ENCODE data around the gene SLC5A5.

Gene SLC5A5

DNA sequence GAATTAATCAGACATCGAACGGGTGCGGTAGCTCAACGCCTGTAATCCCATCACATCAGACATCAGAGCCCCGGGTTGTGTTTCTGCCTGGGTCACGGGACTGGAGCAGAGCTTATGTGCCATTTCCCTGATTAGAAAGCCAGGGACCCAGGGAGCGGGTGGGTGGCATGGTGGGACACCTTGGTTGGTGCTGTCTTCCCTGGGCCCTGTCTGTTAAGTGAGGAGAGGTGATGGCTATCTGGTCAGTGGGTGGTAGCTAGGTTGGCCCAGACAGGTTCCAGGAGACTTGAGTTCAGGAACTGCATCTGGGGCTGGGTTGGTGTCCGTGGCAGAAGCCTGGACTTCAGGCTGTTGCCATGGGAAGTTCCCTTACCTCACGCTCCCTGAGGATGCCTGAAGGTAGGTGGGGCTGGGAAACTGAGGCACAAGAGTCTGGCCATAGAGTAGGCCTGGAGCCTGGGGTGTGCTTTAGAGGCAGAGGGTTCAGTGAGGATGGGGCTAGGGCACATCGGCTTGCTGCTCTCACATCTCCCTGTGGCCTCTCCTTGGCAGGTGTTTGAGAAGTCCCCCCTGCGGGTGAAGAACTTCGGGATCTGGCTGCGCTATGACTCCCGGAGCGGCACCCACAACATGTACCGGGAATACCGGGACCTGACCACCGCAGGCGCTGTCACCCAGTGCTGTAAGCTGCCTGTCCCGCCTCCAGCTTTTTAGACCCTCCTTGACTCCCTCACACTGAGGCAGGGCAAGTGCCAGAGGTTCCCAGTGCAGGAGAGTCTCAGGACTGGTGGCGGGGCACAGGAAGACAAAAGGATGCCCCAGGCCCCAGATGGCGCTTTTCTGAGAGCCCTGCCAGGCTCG lies 10.0 kb upstream of the SLC5A5 start:
- peak overlapping the region; percentile 95 for H3K4me3 Mint-ChIP-seq
- H3K9me3 Mint-ChIP-seq: no peaks in the 10 kb centered on the region
- H3K27ac Mint-ChIP-seq: peak overlapping the region; percentile 100
- no peaks in the 10 kb centered on the region for H3K27me3 Mint-ChIP-seq
- peaks cover 64% of the 10 kb centered on the region for H3K36me3 Mint-ChIP-seq (ENCODE audit: low read depth)
- peaks cover 40% of the 10 kb centered on the region for H3K4me1 Mint-ChIP-seq (ENCODE audit: low read depth)
- peak; percentile 54 for DNase-seq

GRCh38 chr19:17862711-17863519 lies 8.8 kb upstream of the SLC5A5 start:
- Mint-ChIP-seq H3K36me3 (ENCODE audit: low read depth) (peaks cover 64% of the 10 kb centered on the region), H3K4me3 (peak overlapping the region; percentile 95), H3K27me3 (no peaks in the 10 kb centered on the region), H3K4me1 (ENCODE audit: low read depth) (peaks cover 40% of the 10 kb centered on the region), H3K27ac (peak overlapping the region; percentile 100), H3K9me3 (no peaks in the 10 kb centered on the region)
- peak; percentile 46 for DNase-seq

DNA sequence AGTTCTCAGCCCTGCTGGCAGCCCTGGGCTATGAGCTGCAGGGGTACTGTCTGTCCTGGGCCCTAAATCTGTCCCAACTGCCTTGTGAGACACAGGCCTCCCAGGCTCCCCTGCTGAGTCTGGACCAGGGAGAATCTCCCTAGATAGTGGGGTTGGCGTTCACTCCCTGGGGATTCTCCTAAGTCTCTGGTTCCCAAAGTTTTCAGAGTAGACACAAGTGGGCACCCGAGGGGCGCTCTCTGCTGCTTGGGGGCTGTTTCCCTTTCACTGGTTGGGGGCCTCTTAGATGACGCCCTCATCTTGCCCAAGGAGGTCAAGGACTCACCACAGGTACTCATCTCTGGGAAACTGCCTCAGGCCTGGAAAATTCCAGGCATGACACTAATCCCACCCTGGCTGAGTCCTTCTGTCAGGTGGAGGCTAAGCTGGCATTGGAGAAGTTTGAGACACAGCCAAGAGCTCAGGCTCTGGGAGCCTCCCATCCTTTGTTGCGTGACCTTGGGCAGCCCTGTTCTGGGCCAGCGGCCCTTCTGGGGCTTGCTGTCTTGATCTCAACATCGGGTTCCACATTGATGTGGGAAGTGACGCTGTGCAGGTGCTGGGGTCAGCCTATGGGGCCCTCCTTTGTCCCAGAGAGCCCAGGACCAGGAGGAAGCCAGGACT lies 8.1 kb upstream of the SLC5A5 start:
- H3K27ac Mint-ChIP-seq: peak overlapping the region; percentile 100
- H3K36me3 Mint-ChIP-seq (ENCODE audit: low read depth): peaks cover 64% of the 10 kb centered on the region
- no peaks in the 10 kb centered on the region for H3K27me3 Mint-ChIP-seq
- H3K4me3 Mint-ChIP-seq: peak overlapping the region; percentile 95
- peak; percentile 45 for DNase-seq
- peaks cover 40% of the 10 kb centered on the region for H3K4me1 Mint-ChIP-seq (ENCODE audit: low read depth)
- no peaks in the 10 kb centered on the region for H3K9me3 Mint-ChIP-seq

- H3K9me3 Mint-ChIP-seq: no peaks in the 10 kb centered on the region
- DNase-seq: peak; percentile 73
- peak overlapping the region; percentile 100 for H3K27ac Mint-ChIP-seq
Observed at GRCh38 chr19:17865364-17866311, 6.1 kb upstream of the SLC5A5 start.

GRCh38 chr19:17866312-17866963 lies 5.3 kb upstream of the SLC5A5 start:
- H3K27me3 Mint-ChIP-seq: peaks cover 7% of the 10 kb centered on the region
- no peaks in the 10 kb centered on the region for H3K9me3 Mint-ChIP-seq
- DNase-seq: peak; percentile 52
- peak overlapping the region; percentile 100 for H3K27ac Mint-ChIP-seq
- H3K4me1 Mint-ChIP-seq (ENCODE audit: low read depth): peaks cover 34% of the 10 kb centered on the region
- H3K4me3 Mint-ChIP-seq: no peak overlapping the region
- H3K36me3 Mint-ChIP-seq (ENCODE audit: low read depth): peaks cover 45% of the 10 kb centered on the region

More at GRCh38 chr19:17865364-17866311, 6.1 kb upstream of the SLC5A5 start:
- H3K4me1 Mint-ChIP-seq (ENCODE audit: low read depth): peaks cover 34% of the 10 kb centered on the region
- peaks cover 2% of the 10 kb centered on the region for H3K27me3 Mint-ChIP-seq
- H3K36me3 Mint-ChIP-seq (ENCODE audit: low read depth): peaks cover 53% of the 10 kb centered on the region
- peak overlapping the region; percentile 33 for H3K4me3 Mint-ChIP-seq

DNA sequence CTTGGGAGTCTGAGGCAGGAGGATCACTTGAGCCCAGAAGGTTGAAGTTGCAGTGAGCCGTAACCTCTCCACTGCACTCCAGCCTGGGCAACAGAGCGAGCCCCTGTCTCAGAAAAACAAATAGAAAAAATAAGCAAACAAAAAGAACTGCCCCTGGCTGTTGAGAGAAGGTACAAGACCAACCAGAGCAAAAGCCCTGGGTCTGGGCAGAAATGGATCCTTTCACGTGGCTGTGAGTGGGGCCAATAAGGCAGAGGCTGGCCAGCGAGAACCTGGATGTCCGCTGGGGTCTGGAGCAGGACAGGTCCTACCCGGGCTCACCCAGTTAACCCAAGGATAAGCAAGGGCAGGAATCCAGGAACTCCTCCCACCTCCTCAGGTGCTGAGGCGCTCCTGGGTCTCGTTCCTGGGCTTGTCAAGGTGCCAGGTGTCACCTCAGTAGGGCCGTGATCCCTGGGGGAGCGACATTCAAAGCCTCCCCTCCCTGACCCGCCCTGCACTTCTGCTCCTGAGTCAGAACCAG lies 4.7 kb upstream of the SLC5A5 start:
- Mint-ChIP-seq H3K4me3 (no peak overlapping the region), H3K4me1 (ENCODE audit: low read depth) (peaks cover 33% of the 10 kb centered on the region), H3K27ac (peak overlapping the region; percentile 19), H3K27me3 (peaks cover 10% of the 10 kb centered on the region), H3K9me3 (no peaks in the 10 kb centered on the region), H3K36me3 (ENCODE audit: low read depth) (peaks cover 39% of the 10 kb centered on the region)
- DNase-seq: no peak

DNA sequence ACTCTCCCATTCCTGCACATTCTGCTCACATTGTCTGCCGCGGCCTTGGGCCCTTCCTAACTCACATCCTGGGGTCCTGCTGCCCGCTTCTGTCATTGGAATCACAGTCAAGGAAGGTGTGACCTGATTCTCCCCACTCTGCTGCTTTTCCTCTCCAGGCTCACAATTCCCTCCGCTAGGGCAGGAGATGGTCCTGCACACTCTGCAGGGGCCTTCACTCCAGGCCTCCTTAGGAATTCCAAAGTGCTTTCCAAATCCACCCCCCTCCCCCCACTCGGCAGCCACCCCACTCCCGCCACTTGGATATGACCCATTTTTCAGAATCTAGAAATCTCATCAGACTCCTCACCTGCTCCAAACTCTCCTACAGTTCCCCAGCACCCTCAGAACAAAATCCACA lies 3.1 kb upstream of the SLC5A5 start:
- Mint-ChIP-seq H3K27me3 (peaks cover 15% of the 10 kb centered on the region), H3K4me3 (no peak overlapping the region), H3K4me1 (ENCODE audit: low read depth) (peaks cover 29% of the 10 kb centered on the region), H3K36me3 (ENCODE audit: low read depth) (peaks cover 22% of the 10 kb centered on the region), H3K27ac (peak overlapping the region; percentile 72), H3K9me3 (no peaks in the 10 kb centered on the region)
- no peak for DNase-seq

- H3K27me3 Mint-ChIP-seq: peaks cover 16% of the 10 kb centered on the region
- H3K27ac Mint-ChIP-seq: peak overlapping the region; percentile 72
- DNase-seq: no peak
- H3K4me3 Mint-ChIP-seq: no peak overlapping the region
- H3K36me3 Mint-ChIP-seq (ENCODE audit: low read depth): peaks cover 17% of the 10 kb centered on the region
- peaks cover 30% of the 10 kb centered on the region for H3K4me1 Mint-ChIP-seq (ENCODE audit: low read depth)
- H3K9me3 Mint-ChIP-seq: no peaks in the 10 kb centered on the region
Observed at GRCh38 chr19:17869114-17869608, 2.6 kb upstream of the SLC5A5 start.

- H3K4me3 Mint-ChIP-seq: peak overlapping the region; percentile 79
- peaks cover 22% of the 10 kb centered on the region for H3K4me1 Mint-ChIP-seq (ENCODE audit: low read depth)
- H3K36me3 Mint-ChIP-seq (ENCODE audit: low read depth): no peaks in the 10 kb centered on the region
- H3K9me3 Mint-ChIP-seq: no peaks in the 10 kb centered on the region
- DNase-seq: peak; percentile 41
- peaks cover 16% of the 10 kb centered on the region for H3K27me3 Mint-ChIP-seq
- H3K27ac Mint-ChIP-seq: peak overlapping the region; percentile 76
Observed at GRCh38 chr19:17871032-17871877, 490 bp upstream of the SLC5A5 start.

DNA sequence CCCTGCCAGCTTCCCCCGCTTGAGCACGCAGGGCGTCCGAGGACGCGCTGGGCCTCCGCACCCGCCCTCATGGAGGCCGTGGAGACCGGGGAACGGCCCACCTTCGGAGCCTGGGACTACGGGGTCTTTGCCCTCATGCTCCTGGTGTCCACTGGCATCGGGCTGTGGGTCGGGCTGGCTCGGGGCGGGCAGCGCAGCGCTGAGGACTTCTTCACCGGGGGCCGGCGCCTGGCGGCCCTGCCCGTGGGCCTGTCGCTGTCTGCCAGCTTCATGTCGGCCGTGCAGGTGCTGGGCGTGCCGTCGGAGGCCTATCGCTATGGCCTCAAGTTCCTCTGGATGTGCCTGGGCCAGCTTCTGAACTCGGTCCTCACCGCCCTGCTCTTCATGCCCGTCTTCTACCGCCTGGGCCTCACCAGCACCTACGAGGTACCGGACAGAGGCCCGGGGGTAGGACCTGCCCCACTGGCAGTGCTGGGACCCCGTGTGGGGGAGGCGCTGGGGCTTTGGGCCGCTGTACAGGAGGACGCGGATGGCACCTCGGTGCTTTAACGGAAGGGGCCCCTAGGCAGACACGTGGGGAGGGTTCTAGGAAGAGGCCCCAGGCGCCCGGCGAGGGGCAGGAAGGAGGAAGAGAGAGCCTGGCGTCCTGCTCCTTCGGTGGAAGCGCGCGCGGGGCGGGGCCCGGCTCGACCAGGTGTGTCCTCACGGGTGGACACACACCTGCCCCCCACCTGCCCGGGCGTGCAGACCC lies 681 bp downstream of the SLC5A5 start:
- DNase-seq: peak; percentile 76
- H3K27me3 Mint-ChIP-seq: peaks cover 16% of the 10 kb centered on the region
- H3K27ac Mint-ChIP-seq: peak overlapping the region; percentile 61
- H3K36me3 Mint-ChIP-seq (ENCODE audit: low read depth): no peaks in the 10 kb centered on the region
- H3K4me3 Mint-ChIP-seq: peak overlapping the region; percentile 79
- peaks cover 22% of the 10 kb centered on the region for H3K4me1 Mint-ChIP-seq (ENCODE audit: low read depth)
- no peaks in the 10 kb centered on the region for H3K9me3 Mint-ChIP-seq

DNA sequence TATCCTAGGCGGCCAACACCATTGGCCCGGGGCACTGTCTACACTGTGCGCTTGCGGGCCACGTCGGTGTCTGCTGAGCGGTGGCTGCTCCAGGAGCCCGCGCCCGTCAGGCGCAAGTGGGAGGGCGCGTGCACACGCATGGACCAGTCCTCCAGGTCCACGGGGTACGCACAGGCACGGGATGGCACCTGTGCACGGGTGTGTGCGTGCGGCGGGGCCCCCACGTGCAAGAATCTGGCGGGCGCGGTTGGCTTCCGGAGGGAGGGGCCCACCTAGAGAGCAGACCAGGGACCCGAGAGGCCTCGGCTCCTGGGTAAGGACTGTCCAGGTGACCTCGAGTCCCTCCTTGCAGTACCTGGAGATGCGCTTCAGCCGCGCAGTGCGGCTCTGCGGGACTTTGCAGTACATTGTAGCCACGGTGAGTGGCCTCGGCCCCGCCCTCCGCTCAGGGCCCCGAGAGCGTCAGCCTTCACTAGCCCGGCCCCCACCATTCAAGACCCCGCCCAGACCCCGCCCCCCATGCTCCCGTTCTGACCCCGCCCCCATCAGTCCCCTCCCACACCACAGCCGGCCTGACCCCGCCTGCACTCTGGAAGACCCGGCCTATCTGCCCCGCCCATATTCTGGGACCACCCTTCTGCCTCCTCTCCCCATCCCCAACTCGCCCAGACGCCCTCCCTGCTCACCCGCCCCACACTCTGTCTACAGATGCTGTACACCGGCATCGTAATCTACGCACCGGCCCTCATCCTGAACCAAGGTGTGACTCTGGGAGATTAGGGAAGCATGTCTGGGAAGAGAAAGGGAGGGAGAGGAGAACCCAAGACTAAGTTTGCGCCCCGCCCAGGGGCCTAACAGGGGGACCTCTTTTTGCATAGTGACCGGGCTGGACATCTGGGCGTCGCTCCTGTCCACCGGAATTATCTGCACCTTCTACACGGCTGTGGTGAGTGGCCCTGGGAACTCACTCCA lies 2.3 kb downstream of the SLC5A5 start:
- Mint-ChIP-seq H3K9me3 (no peaks in the 10 kb centered on the region), H3K27me3 (peaks cover 16% of the 10 kb centered on the region), H3K27ac (peak overlapping the region; percentile 66), H3K4me1 (ENCODE audit: low read depth) (peaks cover 22% of the 10 kb centered on the region), H3K36me3 (ENCODE audit: low read depth) (no peaks in the 10 kb centered on the region), H3K4me3 (peak overlapping the region; percentile 79)
- DNase-seq: peak; percentile 82
